GM15510 (cell line): ENCODE data around the gene USP3.

ENCODE experiments used
- POLR2A ChIP-seq: IDR thresholded peaks from 3 replicates; pipeline ENCODE4 v1.6.1; 2011; ENCODE audit warnings: borderline replicate concordance; ENCODE audit not compliant: insufficient read length; ENCODE audit errors: extremely low read depth

The USP3 gene

DNA sequence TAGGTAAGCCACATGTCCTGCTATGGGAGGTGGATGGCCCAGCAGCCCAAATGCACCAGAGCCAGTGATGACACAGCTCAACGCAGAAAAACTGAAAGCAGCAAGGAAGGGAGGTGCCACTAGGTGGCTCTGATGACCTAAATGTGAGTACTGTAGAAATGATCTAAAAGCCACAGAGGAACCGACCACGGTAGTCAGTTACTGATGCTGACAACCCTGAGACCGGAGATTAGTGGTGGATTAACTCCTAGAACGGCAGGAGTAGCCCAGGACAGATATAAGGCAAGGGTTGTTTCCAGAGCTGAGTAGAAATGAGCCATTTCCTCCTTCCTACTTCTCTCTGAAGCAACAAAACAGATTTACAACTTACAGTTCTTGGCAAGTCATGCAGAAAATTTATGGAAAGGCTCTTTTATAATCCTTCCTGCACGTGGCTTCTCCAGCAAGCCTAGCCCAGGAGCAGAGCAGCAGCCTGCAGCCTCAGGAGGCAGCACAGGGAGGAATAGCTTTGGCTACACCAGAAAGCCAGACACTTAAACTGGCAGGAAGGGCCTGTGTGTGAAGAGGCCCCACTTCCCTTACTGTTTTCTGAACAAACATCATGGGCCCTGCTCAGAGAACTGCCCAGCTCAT, 105.9 kb downstream of the USP3 start:
- no peak for TF ChIP-seq POLR2A

DNA sequence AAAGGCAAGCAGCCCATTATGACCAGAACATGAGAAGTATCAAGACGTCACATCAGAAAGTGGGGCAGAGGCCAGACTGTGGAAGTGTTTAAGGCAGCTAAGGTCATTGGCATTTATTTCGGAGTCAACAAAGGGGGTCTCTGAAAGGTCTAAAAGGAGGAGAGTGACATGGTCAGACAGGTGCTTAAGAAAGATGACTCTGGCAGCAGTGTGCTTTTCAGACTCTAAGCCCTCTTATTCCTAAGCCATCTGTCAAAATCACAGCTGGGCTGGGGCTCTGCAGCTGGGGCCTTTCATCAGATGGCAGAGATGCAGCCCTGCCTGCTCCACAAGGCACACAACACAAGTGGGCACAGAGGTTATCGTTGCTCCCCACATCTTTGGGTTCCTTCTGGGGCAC, 106.8 kb downstream of the USP3 start:
- TF ChIP-seq POLR2A, result no peak

DNA sequence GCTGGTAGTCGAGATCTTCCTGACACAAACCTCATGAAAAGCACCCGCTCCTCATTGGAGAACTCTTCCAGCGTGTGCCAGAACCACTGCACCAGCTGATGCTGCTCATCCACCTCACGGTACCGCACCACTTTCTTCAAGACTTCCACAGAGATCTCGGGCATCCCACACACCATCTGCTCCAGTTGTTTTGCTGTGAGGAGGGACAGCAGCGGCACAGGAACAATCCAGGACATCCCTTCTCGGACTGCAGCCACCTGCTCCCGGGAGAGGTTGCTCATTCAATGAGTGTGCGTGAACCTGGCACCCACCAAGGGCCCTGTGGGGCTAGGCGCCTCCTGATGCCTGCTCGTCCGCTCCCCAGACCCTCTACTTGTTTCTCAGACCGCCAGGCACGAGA, 107.9 kb downstream of the USP3 start:
- no peak for TF ChIP-seq POLR2A

DNA sequence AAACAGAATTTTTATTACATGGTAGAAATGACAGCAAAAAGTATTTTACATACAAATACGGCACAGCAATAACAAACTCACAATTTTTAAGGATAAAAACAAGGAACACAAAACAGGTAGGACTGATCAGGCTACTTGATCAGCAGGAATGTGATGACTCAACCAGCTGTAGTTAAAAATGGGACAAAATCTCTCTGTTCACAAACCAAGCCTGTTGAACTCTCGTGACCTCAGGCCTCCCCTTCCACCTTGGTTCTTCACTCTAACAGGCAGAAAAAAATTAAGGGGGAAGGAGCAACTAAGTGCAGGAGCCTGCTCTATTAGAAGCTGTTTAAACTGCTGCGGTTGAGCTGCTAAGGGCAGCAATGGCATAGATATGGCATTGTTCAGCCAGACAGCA, 111.5 kb downstream of the USP3 start:
- TF ChIP-seq POLR2A, result no peak

DNA sequence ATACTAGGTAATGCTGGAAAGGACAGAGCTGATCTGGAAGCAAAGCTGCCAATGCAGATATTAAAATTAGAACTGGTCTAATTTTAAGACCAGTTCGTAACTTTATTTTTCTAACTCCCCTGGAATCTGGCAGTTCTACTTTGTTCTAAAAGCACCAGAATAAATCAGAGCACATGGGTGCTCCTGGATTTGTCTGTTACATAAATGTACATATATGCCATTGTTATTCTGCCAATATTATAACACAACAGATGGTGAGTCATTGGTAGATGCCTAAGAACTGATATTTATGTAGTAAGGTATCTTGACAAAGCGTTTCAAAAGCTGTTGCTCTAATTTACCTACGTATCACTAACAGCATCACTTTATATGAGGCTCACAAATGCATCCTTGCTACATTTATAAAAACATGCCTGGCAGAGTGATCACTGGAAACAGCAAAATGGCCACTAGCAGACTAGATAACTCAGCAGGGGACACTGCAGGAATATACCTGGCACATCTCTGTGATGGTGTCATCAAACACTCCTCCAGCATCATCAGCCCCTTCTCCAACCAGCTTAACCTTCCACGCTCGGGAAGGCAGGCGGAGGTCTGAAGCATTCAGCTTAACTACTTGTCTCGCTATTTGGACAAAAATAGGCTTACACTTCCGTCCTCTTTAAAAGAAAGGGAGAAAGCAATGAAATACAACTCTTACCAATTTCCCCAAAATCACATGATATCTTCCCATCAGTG, 119.0 kb downstream of the USP3 start:
- TF ChIP-seq POLR2A, result no peak

DNA sequence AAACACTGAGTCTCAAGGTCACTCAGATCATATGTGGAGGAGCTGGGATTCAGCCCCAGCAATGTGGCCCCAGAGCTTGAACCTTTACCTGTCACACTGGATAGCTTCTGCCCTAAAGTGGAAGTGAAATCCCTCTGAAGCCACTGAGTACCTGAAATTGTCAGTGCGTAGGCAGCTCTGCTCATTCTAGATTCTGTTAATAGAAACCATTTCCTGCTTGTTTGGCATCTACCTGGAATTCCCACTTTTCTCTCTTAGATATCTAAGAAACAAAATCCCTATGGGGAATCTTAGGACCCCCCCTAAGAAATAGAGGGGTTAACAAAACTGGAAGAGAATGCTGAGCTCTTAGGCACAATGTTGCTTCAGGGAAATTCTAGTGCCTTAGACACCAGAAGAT, 122.6 kb downstream of the USP3 start:
- no peak for TF ChIP-seq POLR2A

DNA sequence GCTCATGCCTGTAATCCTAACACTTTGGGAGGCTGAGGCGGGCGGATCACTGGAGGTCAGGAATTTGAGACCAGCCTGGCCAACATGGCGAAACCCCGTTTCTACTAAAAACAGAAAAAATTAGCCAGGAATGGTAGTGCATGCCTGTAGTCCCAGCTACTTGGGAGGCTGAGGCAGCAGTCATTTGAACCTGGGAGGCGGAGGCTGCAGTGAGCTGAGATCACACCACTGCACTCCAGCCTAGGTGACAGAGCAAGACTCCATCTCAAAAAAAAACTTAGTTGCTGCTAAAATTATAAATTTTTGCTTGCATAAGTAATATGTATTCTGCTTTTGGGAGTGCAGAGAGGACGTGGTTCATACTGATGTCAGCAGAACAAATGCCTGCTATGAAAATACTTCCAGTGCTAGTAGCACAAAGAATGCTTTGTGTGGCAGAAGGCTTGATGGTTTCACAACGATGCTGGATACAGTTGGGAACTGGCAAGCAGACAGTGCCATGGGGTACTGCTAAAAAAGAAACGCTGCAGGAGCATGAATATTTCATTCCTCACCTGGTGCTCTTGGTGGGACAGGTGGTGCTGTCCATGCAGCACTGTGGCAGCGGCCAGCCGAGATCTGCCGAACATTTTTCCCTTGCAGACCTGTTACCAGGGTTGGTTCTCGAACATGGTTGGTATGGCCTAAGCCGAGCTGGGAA, 123.9 kb downstream of the USP3 start:
- TF ChIP-seq POLR2A, result no peak

DNA sequence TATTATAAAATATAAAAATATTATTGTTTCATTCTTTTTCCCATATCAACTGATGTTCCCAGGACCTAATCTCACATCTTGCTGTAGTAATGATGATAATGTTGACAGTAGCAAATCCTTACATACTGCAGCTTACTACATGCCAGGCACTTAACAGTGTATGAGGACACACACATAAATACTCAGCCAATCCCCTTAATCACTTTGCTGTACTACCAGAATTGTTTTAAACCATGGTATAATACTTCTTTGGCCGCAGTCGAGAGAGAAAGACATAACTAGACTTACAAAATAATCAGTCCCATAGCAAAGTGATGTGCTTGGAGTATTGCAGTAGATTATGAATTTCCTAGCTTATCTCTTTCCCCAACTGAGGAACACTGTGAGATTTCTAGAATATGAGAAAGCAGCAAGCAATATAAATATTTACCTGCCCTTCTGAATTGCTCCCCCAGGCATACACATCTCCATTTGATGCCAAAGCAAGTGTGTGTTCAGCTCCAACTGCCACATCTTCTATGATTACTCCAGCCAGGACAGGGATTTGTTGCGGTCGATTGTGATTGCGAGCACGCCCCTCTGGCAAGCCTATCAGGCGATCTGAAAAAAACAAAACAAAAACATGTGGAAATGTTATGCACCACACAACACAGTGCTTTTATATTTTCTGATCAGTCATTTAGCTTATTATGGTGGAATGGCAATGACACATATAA, 125.8 kb downstream of the USP3 start:
- no peak for TF ChIP-seq POLR2A

DNA sequence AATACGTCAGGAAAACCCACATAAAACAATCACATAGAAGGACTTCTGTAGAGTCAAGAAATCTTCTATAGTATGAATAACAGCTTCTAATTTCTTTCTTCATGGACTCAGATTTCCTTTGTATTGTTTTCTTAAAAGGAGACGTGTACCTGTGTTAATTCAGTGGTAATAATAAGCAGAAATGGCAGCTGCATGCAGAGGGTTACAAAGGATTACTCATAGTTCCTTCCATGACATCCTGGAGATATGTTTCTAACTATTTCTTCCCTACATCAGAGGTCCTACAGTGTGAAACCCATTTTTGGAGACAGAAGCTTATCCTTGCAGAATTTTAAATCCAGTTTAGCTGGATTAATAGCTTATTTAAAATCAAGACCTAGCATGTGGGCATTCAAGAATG, 128.9 kb downstream of the USP3 start:
- no peak for TF ChIP-seq POLR2A

DNA sequence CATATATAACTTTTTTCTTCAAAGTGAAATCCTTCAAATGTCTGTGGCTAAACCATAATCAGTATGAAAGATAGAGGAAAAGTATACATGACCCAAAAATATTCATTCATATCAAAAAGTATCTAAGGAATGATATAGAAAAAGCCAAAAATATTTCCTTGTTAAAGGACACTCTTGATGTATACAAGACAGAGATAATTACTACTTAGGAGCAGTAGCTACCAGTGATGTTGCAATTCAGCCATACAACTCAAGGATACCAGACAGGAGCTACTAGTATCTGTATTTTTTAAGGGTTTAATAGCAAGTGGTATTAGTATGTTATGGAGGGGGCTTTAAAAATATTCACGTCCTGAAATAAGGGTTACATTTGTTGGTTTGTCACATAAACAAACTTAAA, 129.8 kb downstream of the USP3 start:
- TF ChIP-seq POLR2A, result no peak

DNA sequence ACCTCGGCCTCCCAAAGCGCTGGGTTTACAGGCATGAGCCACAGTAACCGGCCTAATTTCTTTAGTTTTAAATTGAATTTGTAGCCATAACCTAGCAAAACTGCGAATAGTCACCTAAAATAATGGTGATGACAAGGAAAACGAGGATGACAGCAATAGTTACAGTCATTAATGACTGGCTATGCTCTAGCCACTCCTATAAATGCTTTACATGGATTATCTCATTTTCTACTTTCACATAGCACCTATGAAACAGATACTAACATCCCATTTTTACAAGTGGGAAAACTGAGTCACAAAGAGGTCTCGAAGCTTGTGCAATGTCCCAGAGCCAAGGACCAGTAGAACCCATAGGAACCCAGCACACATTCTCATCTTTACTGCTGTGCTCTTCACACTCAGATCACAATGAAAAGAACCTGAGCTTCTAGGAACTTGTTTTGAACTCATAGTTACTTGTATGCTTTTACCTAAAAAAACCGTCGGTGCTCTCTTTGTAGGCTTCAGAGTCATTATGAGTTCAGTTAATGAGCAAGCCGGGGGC, 132.2 kb downstream of the USP3 start:
- no peak for TF ChIP-seq POLR2A

DNA sequence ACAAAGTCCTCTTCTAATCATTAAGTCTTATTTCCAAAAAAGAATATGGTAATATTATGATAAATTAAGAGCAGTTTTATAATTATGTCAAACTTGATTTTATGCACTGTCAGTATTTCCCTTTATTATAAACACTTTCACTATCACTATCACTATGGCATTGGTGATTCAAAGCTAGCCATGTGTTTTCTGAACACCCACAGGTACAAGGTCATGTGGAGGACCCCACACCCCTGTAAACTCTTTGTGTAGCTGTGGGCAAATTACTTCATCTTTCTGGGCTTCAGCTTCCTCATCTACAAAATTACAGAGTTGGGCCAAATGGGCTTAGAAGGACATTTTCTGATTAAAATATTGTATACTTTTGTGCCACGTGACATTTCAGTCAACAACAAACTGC, 134.4 kb downstream of the USP3 start:
- no peak for TF ChIP-seq POLR2A

DNA sequence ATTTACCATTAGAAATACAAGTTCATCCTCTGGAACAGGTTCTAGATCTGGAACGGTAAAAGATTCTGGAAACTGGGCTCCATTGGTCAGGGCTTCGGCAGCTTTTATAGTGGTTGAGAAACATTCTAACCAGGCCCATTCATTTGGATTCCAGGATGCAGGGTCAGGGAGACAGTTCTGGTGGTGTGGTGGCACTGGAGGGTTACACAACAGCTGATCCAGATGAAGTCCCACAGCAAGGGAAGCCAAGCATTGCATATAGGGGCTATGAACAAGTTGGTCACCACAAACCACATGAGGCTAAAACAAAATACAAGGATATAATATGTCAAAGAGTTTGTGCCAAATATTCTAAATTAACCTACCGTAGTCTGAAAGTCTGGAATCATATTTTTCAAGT, 135.8 kb downstream of the USP3 start:
- TF ChIP-seq POLR2A, result no peak
